WTC11 (cell line): ENCODE data around the gene DACT1. TPM values are rescaled to one million over a fixed set of nuclear protein-coding genes. Genes with fewer than 3 reads are reported as not detected.
A peak's percentile ranks its signal among the peaks of the same experiment; 100 is the strongest.

Experiments used
- ATAC-seq: fragments of 200-7000 bp; cut with Tn5 transposase; 2 replicates; pipeline ENCODE4 v1.10.0; 2021; ENCODE audit warnings: mild to moderate bottlenecking, moderate library complexity
- CTCF ChIA-PET: fragments of 300-600 bp; sonication (Branson Sonifier 250); formaldehyde crosslinking; loops from one replicate; lab custom pipeline; 2021; ENCODE audit warnings: antibody characterized with exemption; lab: Charles Lee
- POLR2A ChIA-PET: fragments of 350-600 bp; sonication (Branson Sonifier 250); formaldehyde crosslinking; loops from one replicate; lab custom pipeline; 2021; ENCODE audit warnings: antibody characterized with exemption; lab: Charles Lee
- DNase-seq: peaks from one replicate; pipeline ENCODE4 v3.0.0; 2021; ENCODE audit warnings: low spot score
- H3K27ac Mint-ChIP-seq: 2 replicates; pipeline ENCODE4 v1.8.0; 2021; ENCODE audit warnings: mixed read lengths
- H3K27me3 Mint-ChIP-seq: 2 replicates; pipeline ENCODE4 v1.8.0; 2021; ENCODE audit warnings: low read depth, mild to moderate bottlenecking, moderate library complexity, mixed read lengths
- H3K36me3 Mint-ChIP-seq: 2 replicates; pipeline ENCODE4 v1.8.0; 2021; ENCODE audit warnings: mixed read lengths
- H3K4me1 Mint-ChIP-seq: 2 replicates; pipeline ENCODE4 v1.8.0; 2022; ENCODE audit warnings: mixed read lengths
- H3K4me3 Mint-ChIP-seq: 2 replicates; pipeline ENCODE4 v1.8.0; 2021; ENCODE audit warnings: mild to moderate bottlenecking, moderate library complexity, mixed read lengths
- H3K9me3 Mint-ChIP-seq: 2 replicates; pipeline ENCODE4 v1.8.0; 2021; ENCODE audit warnings: mixed read lengths
- ETV6 ChIP-seq: sonication (generic); formaldehyde crosslinking; IDR thresholded peaks from 2 replicates; pipeline ENCODE4 v1.8.1; 2022; ENCODE audit warnings: mild to moderate bottlenecking, missing genetic modification reagents
- GABPB1 ChIP-seq: sonication (generic); formaldehyde crosslinking; IDR thresholded peaks from 2 replicates; pipeline ENCODE4 v1.8.1; 2023; ENCODE audit warnings: mild to moderate bottlenecking, missing genetic modification reagents
- GRHL2 ChIP-seq: fragments of 250-450 bp; sonication (Bioruptor Pico); IDR thresholded peaks from 2 replicates; pipeline ENCODE4 v1.8.0; 2022; ENCODE audit warnings: mild to moderate bottlenecking, moderate library complexity; ENCODE audit not compliant: insufficient replicate concordance, severe bottlenecking
- MYBL2 ChIP-seq: sonication (generic); formaldehyde crosslinking; IDR thresholded peaks from 2 replicates; pipeline ENCODE4 v1.8.1; 2023; ENCODE audit warnings: mild to moderate bottlenecking, moderate library complexity, missing genetic modification reagents
- NFE2L1 ChIP-seq: sonication (generic); formaldehyde crosslinking; IDR thresholded peaks from 2 replicates; pipeline ENCODE4 v1.8.1; 2023; ENCODE audit warnings: missing genetic modification reagents
- NR1H2 ChIP-seq: sonication (generic); formaldehyde crosslinking; IDR thresholded peaks from 2 replicates; pipeline ENCODE4 v1.9.0; 2021; ENCODE audit warnings: mild to moderate bottlenecking, moderate library complexity, missing genetic modification reagents
- SMAD3 ChIP-seq: sonication (generic); formaldehyde crosslinking; IDR thresholded peaks from 2 replicates; pipeline ENCODE4 v1.8.0; 2022; ENCODE audit warnings: missing genetic modification reagents, mild to moderate bottlenecking, borderline replicate concordance
- ZBTB21 ChIP-seq: sonication (generic); formaldehyde crosslinking; IDR thresholded peaks from 2 replicates; pipeline ENCODE4 v1.8.1; 2023; ENCODE audit warnings: mild to moderate bottlenecking, missing genetic modification reagents, borderline replicate concordance
- ZNF121 ChIP-seq: sonication (generic); formaldehyde crosslinking; IDR thresholded peaks from 2 replicates; pipeline ENCODE4 v1.8.0; 2023; ENCODE audit warnings: missing genetic modification reagents
- ZNF138 ChIP-seq: sonication (generic); formaldehyde crosslinking; conservative IDR thresholded peaks from 2 replicates; pipeline ENCODE4 v1.8.1; 2022; ENCODE audit warnings: mild to moderate bottlenecking, moderate library complexity, missing genetic modification reagents
- total RNA-seq: library from RNA; stranded (reverse); gene quantifications from 3 replicates; pipeline ENCODE4 v1.2.3, GENCODE V29; 2021
- TF ChIP-seq, protein P1 (sequence below): sonication (generic); formaldehyde crosslinking; IDR thresholded peaks from 2 replicates; pipeline ENCODE4 v1.8.1; 2023; ENCODE audit warnings: mild to moderate bottlenecking, moderate library complexity, missing genetic modification reagents
- TF ChIP-seq, protein P2 (sequence below): sonication (generic); formaldehyde crosslinking; IDR thresholded peaks from 2 replicates; pipeline ENCODE4 v1.8.0; 2023; ENCODE audit warnings: mild to moderate bottlenecking, missing genetic modification reagents
- TF ChIP-seq, protein P3 (sequence below): sonication (generic); formaldehyde crosslinking; IDR thresholded peaks from 2 replicates; pipeline ENCODE4 v1.8.0; 2022; ENCODE audit warnings: mild to moderate bottlenecking, missing genetic modification reagents
- TF ChIP-seq, protein P4 (sequence below): sonication (generic); formaldehyde crosslinking; IDR thresholded peaks from 2 replicates; pipeline ENCODE4 v1.8.1; 2022; ENCODE audit warnings: low read depth, mild to moderate bottlenecking, moderate library complexity, missing genetic modification reagents, borderline replicate concordance

The DACT1 gene
- total RNA-seq, 1 experiment from 2014 or later, result 21.2 TPM

DNA sequence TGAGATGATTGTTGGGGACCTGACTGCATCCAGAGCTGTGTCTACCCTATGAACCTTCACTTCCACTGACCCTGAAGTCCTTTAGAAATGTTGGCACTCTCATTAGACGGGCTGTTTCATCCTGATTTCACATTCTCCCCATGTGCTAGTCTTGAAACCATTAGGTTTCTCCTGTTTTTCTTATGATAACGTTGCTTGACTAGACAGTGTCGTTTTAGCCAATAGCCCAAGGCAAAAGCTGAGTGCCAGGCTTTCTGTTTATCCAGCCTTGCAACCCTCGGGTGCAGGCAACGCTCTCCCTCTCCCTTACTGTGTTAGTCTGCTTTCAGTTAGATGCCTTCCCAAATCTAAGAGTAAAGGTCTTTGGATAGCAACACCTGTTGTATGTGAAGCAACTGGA is 30.1 kb downstream of the DACT1 start:
- H3K36me3 Mint-ChIP-seq, result no peaks in the 10 kb centered on the region
- TF ChIP-seq ZNF121 (no peak), NFE2L1 (CRISPR knock-in tag) (no peak)
- TF ChIP-seq, protein P1, sequence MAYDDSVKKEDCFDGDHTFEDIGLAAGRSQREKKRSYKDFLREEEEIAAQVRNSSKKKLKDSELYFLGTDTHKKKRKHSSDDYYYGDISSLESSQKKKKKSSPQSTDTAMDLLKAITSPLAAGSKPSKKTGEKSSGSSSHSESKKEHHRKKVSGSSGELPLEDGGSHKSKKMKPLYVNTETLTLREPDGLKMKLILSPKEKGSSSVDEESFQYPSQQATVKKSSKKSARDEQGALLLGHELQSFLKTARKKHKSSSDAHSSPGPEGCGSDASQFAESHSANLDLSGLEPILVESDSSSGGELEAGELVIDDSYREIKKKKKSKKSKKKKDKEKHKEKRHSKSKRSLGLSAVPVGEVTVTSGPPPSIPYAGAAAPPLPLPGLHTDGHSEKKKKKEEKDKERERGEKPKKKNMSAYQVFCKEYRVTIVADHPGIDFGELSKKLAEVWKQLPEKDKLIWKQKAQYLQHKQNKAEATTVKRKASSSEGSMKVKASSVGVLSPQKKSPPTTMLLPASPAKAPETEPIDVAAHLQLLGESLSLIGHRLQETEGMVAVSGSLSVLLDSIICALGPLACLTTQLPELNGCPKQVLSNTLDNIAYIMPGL (CRISPR knock-in tag), result no peak
- no peaks in the 10 kb centered on the region for H3K27me3 Mint-ChIP-seq
- ChIA-PET CTCF (no interaction called here), POLR2A (no interaction called here)
- DNase-seq, result no peak
- H3K4me1 Mint-ChIP-seq, result peaks cover 28% of the 10 kb centered on the region
- ATAC-seq, result no peak
- no peaks in the 10 kb centered on the region for H3K9me3 Mint-ChIP-seq
- H3K4me3 Mint-ChIP-seq, result no peak overlapping the region
- H3K27ac Mint-ChIP-seq, result no peak overlapping the region

DNA sequence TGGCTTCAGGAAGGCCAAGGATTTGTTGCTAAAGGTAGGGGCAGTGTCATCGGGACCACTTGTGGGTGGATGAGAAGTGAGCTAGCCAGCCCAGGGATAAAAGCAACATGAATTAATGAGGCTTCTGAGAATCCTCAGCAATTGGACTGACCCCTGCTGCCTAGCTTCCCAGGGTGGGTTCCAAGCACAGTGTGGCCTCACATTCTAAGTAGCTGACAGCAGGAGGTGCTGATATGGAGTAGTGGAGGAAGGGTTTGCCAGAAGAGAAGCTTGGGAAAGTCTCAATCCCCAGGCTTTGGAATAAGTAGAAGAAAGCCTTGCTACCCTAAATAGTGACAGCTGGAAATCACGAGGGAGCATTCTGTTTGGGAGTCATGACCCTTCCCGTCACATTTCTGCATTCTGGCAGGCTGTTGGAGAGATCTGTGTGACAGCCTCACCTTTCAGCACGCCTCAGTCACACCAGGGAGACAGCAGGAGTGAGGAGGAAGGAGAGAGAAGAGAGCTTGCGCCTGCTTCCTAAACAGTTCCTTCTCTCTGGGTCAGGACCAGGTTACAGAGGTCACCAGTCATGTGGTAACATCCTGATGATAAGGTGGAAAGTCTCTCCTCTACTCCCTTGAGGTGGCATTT is 31.2 kb downstream of the DACT1 start:
- no peaks in the 10 kb centered on the region for H3K27me3 Mint-ChIP-seq
- H3K4me1 Mint-ChIP-seq, result peaks cover 20% of the 10 kb centered on the region
- no peak overlapping the region for H3K27ac Mint-ChIP-seq
- POLR2A ChIA-PET, result no interaction called here
- ATAC-seq, result peak; percentile 34; the same call in 1 of the 2 replicates
- no peaks in the 10 kb centered on the region for H3K36me3 Mint-ChIP-seq
- no peak for TF ChIP-seq MYBL2 (CRISPR knock-in tag)
- no peak for TF ChIP-seq ZNF138
- TF ChIP-seq, protein P1 (CRISPR knock-in tag), result no peak
- TF ChIP-seq, protein P2, sequence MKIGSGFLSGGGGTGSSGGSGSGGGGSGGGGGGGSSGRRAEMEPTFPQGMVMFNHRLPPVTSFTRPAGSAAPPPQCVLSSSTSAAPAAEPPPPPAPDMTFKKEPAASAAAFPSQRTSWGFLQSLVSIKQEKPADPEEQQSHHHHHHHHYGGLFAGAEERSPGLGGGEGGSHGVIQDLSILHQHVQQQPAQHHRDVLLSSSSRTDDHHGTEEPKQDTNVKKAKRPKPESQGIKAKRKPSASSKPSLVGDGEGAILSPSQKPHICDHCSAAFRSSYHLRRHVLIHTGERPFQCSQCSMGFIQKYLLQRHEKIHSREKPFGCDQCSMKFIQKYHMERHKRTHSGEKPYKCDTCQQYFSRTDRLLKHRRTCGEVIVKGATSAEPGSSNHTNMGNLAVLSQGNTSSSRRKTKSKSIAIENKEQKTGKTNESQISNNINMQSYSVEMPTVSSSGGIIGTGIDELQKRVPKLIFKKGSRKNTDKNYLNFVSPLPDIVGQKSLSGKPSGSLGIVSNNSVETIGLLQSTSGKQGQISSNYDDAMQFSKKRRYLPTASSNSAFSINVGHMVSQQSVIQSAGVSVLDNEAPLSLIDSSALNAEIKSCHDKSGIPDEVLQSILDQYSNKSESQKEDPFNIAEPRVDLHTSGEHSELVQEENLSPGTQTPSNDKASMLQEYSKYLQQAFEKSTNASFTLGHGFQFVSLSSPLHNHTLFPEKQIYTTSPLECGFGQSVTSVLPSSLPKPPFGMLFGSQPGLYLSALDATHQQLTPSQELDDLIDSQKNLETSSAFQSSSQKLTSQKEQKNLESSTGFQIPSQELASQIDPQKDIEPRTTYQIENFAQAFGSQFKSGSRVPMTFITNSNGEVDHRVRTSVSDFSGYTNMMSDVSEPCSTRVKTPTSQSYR (CRISPR knock-in tag), result no peak
- TF ChIP-seq, protein P3, sequence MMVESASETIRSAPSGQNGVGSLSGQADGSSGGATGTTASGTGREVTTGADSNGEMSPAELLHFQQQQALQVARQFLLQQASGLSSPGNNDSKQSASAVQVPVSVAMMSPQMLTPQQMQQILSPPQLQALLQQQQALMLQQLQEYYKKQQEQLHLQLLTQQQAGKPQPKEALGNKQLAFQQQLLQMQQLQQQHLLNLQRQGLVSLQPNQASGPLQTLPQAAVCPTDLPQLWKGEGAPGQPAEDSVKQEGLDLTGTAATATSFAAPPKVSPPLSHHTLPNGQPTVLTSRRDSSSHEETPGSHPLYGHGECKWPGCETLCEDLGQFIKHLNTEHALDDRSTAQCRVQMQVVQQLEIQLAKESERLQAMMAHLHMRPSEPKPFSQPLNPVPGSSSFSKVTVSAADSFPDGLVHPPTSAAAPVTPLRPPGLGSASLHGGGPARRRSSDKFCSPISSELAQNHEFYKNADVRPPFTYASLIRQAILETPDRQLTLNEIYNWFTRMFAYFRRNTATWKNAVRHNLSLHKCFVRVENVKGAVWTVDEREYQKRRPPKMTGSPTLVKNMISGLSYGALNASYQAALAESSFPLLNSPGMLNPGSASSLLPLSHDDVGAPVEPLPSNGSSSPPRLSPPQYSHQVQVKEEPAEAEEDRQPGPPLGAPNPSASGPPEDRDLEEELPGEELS, result no peak
- TF ChIP-seq, all 79 proteins: peak for 0
- Mint-ChIP-seq H3K4me3 (no peak overlapping the region), H3K9me3 (no peaks in the 10 kb centered on the region)
- CTCF ChIA-PET, result interaction anchor here (0.5 to 1.2 kb wide), 2 partner anchors 13 to 350 kb away, joined by 3 read pairs; no protein-coding TSS in a partner anchor
- DNase-seq, result no peak

DNA sequence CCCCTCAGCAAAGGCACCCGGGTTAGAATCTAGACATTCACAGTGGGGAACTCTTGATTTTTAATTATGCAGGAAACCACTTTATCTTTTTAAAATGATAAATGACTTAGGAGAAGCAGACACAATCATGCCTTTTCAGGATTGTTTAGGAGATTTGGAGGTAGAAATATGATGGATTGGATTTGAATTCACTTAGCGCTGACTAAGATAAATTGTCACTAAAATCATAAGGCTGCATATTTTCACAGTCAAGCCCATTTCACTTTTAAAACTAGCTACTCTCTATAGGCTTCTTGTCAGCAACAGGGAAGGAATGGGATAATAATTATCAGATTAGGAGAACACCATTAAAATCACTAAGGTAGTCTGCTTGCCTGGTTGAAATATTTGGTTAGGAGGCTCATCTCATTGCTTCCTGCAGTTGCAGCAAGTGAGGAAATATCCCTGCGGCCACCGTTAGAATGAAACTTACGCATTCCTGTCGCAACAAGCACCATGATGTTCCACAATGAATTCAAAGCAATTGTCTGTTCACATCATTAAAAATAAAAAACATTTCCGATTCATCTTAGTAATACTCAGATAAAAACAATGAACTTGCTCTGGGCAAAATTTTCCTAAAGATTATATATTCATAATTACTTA is 31.9 kb downstream of the DACT1 start:
- DNase-seq (no peak), ATAC-seq (no peak)
- no peak overlapping the region for H3K4me3 Mint-ChIP-seq
- H3K36me3 Mint-ChIP-seq, result no peaks in the 10 kb centered on the region
- ChIA-PET CTCF (interaction anchor here (1.2 kb wide), 1 partner anchor 349 kb away, joined by 3 read pairs; no protein-coding TSS in a partner anchor), POLR2A (no interaction called here)
- H3K9me3 Mint-ChIP-seq, result no peaks in the 10 kb centered on the region
- H3K27me3 Mint-ChIP-seq, result no peaks in the 10 kb centered on the region
- H3K4me1 Mint-ChIP-seq, result peaks cover 18% of the 10 kb centered on the region
- no peak overlapping the region for H3K27ac Mint-ChIP-seq
- no peak for TF ChIP-seq GRHL2 (CRISPR knock-in tag)
- no peak for TF ChIP-seq NR1H2 (CRISPR knock-in tag)
- TF ChIP-seq, protein P1 (CRISPR knock-in tag), result no peak
- TF ChIP-seq, protein P2 (CRISPR knock-in tag), result no peak
- TF ChIP-seq ZBTB21 (CRISPR knock-in tag), result no peak
- TF ChIP-seq, protein P4, sequence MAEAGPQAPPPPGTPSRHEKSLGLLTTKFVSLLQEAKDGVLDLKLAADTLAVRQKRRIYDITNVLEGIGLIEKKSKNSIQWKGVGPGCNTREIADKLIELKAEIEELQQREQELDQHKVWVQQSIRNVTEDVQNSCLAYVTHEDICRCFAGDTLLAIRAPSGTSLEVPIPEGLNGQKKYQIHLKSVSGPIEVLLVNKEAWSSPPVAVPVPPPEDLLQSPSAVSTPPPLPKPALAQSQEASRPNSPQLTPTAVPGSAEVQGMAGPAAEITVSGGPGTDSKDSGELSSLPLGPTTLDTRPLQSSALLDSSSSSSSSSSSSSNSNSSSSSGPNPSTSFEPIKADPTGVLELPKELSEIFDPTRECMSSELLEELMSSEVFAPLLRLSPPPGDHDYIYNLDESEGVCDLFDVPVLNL, result no peak
- no peak for TF ChIP-seq SMAD3
- no peak for TF ChIP-seq MYBL2 (CRISPR knock-in tag)
- no peak for TF ChIP-seq GABPB1
- TF ChIP-seq ETV6 (CRISPR knock-in tag), result no peak
